Central memory CD4-positive, alpha-beta T cell (primary cell): ENCODE measurements around the gene CDH23.
A peak's percentile ranks its signal among the peaks of the same experiment; 100 is the strongest.
"Not testable (repeated sequence)": the region's sequence is repeated elsewhere in the genome, so short reads cannot be mapped to it uniquely, and the experiment has no call there.

Experiments used
- DNase-seq: peaks from one replicate; pipeline ENCODE4 v3.0.0; 2022

CDH23 gene

GRCh38 chr10:71848325-71849275 lies 451.9 kb downstream of the CDH23 start:
- DNase-seq, result no peak

DNA sequence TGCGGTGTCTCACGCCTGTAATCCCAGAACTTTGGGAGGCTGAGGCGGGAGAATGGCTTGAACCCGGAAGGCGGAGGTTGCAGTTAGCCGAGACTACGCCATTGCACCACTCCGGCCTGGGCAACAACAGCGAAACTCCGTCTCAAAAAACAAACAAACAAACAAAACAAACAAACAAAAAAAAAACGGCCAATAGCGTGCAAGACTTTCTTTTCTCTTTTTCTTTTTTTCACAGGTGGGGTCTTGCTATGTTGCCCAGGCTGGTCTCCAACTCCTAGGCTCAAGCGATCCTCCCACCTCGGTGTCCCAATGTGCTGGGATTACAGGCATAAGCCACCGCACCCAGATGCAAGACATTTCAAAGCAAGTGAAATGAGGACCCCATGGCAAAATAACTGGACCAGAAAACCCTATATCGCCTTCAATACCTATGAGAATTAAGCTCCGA lies 452.8 kb downstream of the CDH23 start:
- no peak for DNase-seq

DNA sequence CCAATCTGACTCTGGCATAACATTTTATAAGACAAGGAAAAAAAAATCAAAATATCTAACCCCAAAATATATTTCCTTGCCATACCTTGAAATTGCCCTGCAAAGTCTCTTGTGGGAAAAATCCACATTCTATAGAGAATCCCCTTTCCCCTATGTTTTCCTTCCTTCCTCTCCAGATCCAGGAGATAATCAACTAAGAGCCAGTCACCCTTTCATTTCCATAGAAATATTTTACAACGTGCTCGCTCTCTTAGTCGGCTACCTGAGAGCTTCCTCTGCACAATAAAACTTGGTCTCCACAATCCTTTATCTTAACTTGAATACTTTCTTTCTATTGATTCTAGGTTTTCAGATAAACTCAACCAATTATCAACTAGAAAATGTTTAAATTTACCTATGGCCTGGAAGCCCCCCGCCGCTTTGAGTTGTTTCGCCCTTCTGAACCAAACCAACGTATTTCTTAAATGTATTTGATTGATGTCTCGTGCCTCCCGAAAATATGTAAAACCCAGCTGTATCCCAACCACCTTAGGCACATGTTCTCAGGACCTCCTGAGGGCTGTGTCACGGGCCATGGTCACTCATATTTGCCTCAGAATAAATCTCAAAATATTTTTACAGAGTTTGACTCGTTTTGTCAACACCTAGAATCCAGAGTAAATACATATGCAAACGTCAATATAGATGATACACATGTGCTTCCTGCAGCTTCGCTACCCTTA lies 453.5 kb downstream of the CDH23 start:
- peak; percentile 9 for DNase-seq

DNA sequence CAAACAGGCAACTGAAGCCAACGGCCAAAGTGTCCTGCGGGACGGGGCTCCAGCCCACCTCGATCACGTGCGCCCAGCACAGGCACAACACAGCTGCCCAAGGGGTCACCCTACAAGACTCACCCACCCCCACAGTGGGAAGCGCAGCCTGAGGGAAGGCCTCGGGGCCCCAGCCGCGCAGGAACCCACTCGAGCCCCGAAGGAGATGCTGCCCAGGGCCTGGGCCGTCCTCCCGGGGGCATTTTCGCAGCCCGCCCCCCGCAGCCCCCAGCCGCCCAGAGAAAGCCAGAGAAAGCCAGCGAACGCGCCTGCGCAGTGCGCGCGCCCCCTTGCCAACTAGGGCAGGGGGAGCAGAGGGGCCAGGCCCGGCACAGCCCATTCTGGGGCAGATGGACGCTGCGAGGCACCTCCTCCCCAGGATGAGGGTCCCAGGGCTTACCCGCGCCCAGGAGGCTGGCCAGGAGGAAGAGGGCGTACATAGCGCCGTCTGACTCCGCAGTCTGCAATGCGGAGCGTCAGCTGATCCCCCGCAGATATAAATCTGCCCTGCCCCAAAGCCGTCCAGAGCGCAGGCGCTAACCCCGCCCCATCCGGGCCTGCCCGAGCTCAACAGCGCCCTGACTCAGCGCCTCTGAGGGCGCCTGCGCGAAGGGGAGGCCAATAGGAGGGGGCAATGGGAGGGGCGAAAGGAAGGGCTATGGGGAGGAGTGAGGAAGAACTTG lies 454.2 kb downstream of the CDH23 start, which contains the start of gene PSAP:
TSS of gene PSAP (minus strand) at position 509 of the 722 bp plus-strand sequence. CDS start at position 479, 30 bp downstream.
- DNase-seq, result peak; percentile 98

GRCh38 chr10:71851465-71852095 lies 454.9 kb downstream of the CDH23 start:
- not testable (repeated sequence) for DNase-seq

DNA sequence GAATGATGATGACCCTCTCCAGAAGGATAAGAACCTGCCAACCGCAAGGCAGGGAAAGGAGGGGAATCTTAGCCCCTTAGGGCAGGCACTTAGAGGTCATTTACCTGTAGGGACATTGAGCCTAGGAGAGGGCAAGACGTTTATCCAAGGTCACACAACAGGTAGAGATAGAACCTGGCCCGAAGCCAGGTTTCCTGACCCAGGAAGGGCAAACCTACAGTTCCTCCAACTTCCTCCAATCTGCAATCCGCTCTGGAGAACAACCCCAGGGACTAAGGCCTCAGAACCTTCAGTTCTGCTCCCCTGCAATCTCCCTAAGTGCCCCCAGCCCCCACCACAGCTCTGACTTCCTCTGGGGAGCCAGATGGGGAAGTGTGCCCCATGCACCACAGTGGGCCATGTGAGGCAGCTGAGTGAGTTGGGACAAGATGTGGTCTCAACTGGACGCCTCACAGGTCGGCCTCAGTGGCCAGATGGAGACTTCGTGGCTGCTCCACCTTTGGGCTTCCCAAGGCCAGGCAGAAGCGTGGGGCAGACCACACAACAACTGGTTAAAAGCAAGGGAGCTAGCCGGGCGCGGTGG lies 455.7 kb downstream of the CDH23 start:
- DNase-seq, result no peak

DNA sequence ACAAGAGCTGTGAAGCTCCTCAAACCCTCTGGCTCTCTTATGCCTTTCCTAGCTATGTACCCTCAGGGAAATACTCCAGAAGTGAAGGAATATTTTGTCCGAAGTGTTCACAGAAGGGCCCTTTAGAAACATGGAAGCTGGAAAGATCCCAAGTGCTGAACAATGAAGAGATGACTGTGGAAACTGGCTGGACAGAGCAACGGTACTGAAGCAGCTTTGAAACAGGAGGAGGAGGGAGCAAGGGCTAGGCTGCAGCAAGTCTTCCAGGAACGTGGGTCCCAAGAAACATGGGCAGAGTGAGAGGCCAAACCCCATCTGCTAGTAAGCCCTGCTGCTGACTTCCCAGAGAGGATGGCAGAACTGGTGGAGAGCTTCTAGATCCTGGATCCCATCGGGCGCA lies 457.3 kb downstream of the CDH23 start:
- DNase-seq, result no peak

GRCh38 chr10:71856619-71857018 lies 459.9 kb downstream of the CDH23 start:
- DNase-seq, result no peak

GRCh38 chr10:71857934-71858890 lies 461.5 kb downstream of the CDH23 start:
- DNase-seq, result no peak

- no peak for DNase-seq
Measured at GRCh38 chr10:71860243-71861029, 463.7 kb downstream of the CDH23 start.

DNA sequence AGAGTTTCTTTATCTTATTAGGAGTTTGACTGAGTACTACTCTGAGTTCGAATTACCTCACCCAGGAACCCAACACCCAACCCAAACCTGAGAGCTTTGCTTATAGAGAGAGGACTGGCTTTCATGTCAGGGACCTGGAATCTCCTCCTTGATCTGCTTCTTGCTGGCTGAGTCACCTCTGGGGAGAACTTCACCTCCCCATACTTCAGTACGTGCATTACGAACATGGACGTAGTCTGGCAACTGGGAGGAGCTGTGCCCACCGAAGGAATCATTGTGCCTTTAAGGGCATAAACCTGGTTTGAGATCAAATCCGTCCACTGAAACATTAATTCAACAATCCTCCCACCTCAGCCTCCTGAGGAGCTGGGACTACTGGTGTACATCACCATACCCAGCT lies 466.5 kb downstream of the CDH23 start:
- DNase-seq, result no peak

DNA sequence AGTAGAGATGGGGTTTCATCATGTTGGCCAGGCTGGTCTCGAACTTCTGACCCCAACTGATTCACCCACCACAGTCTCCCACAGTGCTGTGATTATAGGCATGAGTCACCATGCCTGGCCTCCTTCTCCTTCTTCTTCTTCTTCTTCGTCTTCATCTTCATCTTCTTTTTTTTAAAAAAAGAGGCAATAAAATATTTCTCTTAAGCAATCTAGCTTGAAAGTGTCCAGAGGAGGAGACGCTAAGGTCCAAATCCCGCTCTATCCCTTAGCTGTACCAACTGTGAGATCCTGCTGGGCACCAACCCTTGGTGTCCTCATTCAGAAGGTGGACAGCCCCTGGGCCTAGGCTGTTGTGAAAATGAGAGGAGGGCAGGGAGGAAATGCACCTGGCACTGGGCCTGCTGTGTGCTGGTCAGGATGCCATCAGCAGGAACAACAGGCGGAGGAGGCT lies 468.2 kb downstream of the CDH23 start:
- no peak for DNase-seq
